Stimulated activated naive CD4-positive, alpha-beta T cell treated with Interleukin-2 at 50 U/mL for 16 hours (primary cell): ENCODE measurements around the gene SYT8.
A peak's percentile ranks its signal among the peaks of the same experiment; 100 is the strongest.

Source experiments
- DNase-seq: peaks from one replicate; lab custom pipeline; 2025; lab: John Stamatoyannopoulos, UW

The SYT8 gene

DNA sequence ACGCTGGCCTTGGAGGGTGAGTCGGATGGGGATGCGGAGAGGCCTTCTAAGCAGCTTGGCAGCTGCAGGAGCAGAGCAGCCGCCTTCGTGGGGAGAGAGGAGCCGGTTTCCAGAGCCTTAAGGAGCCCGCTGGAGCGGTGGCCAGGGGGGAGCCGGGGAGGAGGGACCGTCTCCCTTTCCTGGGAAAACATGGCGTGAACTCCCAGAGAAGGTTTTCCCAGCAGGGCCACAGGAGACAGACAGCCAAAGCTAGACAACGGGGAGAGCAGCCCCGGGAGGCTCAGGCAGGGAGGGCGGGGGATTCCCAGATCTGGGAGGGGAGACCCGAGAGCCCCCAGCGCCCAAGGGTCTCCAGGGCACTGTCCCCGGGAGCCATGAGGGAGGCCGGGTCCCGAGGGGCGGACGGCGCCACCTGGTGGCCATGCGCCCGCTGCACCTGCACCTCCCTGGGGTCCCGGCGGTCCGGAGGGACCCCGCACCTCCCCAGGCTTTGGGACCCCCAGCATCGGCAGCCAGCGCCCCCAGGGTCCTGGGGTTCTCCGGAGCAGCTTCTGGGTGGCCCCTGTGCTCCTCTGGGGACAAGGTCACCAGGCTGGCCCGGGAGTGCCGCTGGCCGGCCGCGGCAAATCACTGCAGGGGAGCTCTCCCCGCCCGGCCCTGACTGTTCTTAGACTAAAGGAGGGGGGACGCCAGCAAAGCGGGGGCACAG is 2.4 kb upstream of the SYT8 start:
- peak; percentile 45 for DNase-seq

DNA sequence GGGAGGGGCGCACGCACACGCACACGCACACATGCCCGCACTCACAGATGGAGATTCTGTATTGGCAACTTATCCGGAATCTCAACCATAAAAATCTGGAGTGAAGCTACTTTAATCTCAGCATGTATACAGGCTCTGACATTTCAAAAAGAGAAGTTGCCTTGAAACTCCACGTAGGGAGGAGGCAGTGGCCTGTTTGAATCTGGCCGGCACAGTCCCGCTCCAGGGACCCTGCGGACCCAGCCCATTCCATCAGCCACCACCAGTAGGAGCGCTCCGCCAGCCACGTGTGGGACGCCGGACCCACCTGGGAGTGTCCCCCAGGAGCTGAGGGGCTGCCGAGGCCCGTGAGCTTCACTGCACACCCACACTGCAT is 1.9 kb upstream of the SYT8 start:
- DNase-seq, result no peak

DNA sequence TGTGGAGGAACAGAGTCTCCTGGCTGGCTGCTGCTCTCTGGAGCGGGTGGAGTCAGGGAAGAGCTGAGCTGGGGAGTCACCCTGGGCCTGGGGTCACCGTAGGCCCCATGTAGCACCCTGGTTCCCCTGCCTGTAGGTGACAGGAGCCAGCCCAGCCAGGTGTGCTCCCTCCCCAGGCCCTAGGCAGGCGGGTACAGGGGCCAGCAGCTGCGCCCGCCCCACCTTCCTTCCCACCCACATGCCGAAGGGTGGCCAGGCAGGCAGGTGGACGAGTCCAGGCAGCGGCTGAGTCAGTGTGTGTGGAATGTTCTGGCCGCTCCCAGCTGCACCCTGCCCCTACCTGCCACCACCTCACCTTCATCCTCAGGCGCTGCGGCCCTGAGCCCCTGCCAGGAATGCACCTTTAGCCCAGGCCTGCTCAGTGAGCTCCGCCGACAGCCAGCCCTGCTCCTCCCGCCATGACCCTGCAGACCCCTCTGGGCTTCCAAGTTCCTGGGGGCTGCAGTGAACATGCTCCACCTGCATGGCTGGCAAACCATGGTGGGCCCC is 654 bp upstream of the SYT8 start:
- no peak for DNase-seq

DNA sequence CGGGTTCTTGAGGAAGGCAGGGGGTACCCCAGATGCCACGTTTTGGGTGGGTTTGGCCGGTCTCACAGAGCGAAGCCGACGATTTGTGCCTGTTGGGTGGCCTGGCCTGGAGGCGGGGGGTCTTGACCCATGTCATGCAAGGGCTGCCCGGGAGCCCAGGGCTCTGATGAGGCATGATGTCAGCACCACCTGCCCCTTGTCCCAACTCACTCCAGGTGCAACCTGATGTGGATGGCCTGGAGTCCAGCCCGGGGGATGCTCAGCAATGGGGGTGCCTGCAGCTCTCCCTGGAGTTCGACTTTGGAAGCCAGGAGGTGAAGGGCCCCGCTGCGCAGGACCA is 851 bp downstream of the SYT8 start:
- no peak for DNase-seq

- no peak for DNase-seq
Observed at GRCh38 chr11:1836011-1836945, 1.5 kb downstream of the SYT8 start.

- DNase-seq, result peak; percentile 68
Observed at GRCh38 chr11:1837171-1838076, 2.6 kb downstream of the SYT8 start.

DNA sequence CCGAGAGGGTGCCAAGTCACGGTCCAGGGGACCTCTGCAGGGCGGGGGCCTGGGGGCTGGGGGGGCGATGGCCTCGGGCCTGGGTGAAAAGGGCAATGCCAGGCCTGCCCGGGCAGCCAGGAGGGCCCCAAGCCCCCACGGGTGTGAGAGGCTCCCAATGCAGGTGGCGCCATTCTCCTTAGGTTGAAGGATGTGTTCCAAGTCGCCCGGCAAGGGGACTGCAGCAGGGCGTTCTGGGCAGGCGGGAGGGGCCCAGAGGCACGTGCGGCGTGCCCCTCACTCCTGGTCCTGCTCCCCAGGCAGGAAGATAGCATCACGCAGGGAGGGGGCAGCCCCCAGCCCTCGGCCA is 3.3 kb downstream of the SYT8 start:
- no peak for DNase-seq

DNA sequence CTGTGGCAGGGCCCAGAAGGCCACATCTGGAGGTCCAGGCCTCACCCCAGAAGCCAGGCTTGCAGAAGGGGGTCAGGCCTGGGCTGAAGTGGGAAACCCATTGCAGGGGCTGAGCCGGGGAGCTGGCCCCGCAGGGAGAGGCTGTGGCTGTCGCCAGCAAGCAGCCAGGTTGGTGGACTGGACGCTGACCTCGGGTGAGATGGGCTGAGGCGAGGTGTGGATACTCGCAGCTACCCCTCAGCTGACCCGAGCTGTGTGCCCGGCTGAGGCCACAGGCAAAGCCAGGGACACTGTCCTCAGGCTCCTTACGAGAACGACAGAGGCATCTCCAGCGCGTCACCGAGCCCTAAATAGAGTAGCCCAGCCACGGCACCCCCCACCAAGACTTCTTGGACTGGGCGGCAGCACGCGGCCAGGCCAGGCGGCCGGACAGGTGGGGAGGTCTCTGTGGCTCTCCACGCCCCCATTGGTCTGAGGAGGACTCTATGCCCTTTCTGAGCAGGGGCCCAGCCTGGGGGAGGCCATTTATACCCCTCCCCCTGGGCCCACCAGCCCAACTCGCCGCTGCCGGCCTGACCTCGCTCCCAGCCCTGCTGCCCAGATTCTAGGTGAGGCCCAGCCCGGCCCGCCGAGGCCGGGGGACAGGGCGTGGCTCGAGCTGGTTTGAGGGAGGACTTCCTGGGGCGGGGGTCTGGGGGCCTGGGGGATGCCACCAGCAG is 3.8 kb downstream of the SYT8 start, which contains the start of gene TNNI2:
Gene TNNI2, plus strand, starts transcription at position 556 of the 719 bp plus-strand sequence. CDS start 716 bp downstream, outside the sequence.
- DNase-seq, result no peak

- DNase-seq, result no peak
Observed at GRCh38 chr11:1839204-1839923, 4.6 kb downstream of the SYT8 start.

DNA sequence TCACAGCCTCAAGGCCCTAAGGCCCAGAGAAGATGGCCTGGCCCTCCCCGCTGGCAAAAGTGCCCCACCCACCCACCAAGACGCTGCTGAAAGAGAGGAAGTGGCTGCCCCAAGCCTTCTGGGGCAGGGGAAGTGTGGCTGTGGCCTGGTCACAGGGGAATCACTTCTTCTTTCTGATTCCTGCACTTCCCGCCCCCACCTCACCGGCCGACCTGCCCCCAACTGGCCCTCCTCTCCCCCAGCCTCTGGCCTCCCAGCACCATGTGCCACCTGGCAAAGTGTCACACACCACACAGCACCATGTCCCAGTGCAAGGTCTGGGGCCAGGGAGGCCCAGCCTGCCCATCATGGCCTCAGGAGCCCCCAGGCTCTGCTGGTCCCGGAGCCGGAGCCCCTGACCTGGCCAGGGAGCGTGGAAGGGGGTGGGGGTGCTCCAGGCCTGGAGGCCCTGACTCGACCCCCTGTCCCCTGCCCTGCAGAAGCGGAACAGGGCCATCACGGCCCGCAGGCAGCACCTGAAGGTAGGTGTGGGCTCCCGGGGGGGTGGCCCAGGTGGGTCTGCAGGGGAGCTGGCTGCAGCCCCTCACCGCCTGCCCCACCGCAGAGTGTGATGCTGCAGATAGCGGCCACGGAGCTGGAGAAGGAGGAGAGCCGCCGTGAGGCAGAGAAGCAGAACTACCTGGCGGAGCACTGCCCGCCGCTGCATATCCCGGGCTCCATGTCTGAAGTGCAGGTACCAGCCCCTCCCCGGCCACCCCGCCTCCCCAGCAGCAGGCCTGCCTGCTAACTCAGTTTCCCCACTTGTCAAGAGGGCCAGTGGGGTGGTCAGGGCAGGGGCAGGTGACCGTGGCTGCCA is 5.4 kb downstream of the SYT8 start:
- DNase-seq, result no peak

GRCh38 chr11:1840780-1841480 is 6.1 kb downstream of the SYT8 start:
- DNase-seq, result no peak

- DNase-seq, result no peak
Observed at GRCh38 chr11:1841511-1842148, 6.8 kb downstream of the SYT8 start.

- no peak for DNase-seq
Observed at GRCh38 chr11:1842149-1843097, 7.6 kb downstream of the SYT8 start.

DNA sequence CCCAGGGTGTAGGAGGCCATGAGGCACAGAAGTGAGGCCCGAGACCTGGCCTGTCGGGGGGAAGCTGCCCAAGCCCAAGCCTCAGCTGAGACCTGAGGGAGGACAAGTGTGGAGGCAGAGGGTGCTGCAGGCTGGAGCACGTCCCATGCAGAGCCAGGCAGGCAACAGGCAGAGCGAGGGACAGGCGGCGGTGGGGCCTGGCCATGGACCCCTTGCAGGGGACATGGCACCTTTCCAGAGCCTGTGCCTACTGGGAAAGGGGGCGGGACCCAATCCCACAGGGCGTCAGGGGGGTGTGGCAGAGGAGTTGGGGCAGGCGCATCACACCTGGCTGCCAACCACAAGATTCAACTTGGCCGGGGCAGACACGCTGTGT is 8.3 kb downstream of the SYT8 start:
- no peak for DNase-seq

GRCh38 chr11:1843796-1844195 is 9.0 kb downstream of the SYT8 start:
- no peak for DNase-seq

- peak; percentile 26 for DNase-seq
Observed at GRCh38 chr11:1844221-1845094, 9.7 kb downstream of the SYT8 start.

DNA sequence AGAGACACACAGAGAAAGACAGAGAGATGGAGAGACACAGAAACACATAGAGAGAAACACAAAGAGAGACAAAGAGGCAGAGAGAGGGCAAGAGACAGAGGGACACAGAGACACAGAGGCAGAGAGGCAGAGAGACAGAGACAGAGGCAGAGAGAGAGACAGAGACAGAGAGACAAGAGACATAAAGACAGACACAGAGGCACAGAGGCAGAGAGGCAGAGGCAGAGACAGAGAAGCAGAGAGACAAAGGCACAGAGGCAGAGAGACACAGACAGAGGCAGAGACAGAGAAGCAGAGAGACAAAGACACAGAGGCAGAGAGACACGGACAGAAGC is 10.3 kb downstream of the SYT8 start:
- no peak for DNase-seq
